Stimulated activated CD8-positive, alpha-beta memory T cell treated with anti-CD3 and anti-CD28 coated beads, Interleukin-15, amount 100 ng/mL, for 1 hour (primary cell): ENCODE measurements around the gene SNUPN.
"Not testable (repeated sequence)": the region's sequence is repeated elsewhere in the genome, so short reads cannot be mapped to it uniquely, and the experiment has no call there.

ENCODE experiments used
- DNase-seq: peaks from one replicate; pipeline ENCODE4 v3.0.0-alpha.2; 2020; ENCODE audit warnings: low read depth

The SNUPN gene

GRCh38 chr15:75582943-75583342 is 42.6 kb downstream of the SNUPN start:
- not testable (repeated sequence) for DNase-seq

GRCh38 chr15:75578948-75579920 is 46.3 kb downstream of the SNUPN start, which contains the start of gene PTPN9:
Gene PTPN9 (minus strand): TSS chr15:75579315. CDS start chr15:75578776, 539 bp downstream.
- DNase-seq, result peak; percentile 49

GRCh38 chr15:75578173-75578947 is 47.2 kb downstream of the SNUPN start:
- DNase-seq, result no peak

- DNase-seq, result no peak
These were observed 47.9 kb downstream of the SNUPN start for GRCh38 chr15:75577401-75578172.

GRCh38 chr15:75573648-75574384 is 51.7 kb downstream of the SNUPN start:
- no peak for DNase-seq

GRCh38 chr15:75570126-75570845 is 55.2 kb downstream of the SNUPN start:
- no peak for DNase-seq

- no peak for DNase-seq
These were observed 60.2 kb downstream of the SNUPN start for GRCh38 chr15:75565062-75565970.

- no peak for DNase-seq
These were observed 63.6 kb downstream of the SNUPN start for GRCh38 chr15:75561888-75562287.

- DNase-seq, result not testable (repeated sequence)
These were observed 66.2 kb downstream of the SNUPN start for GRCh38 chr15:75559360-75559759.

GRCh38 chr15:75558955-75559354 is 66.6 kb downstream of the SNUPN start:
- not testable (repeated sequence) for DNase-seq

GRCh38 chr15:75554717-75555116 is 70.8 kb downstream of the SNUPN start:
- no peak for DNase-seq

- DNase-seq, result no peak
These were observed 71.9 kb downstream of the SNUPN start for GRCh38 chr15:75553659-75554058.

- no peak for DNase-seq
These were observed 74.4 kb downstream of the SNUPN start for GRCh38 chr15:75551091-75551490.
